Chondrocyte (in vitro differentiated cells): ENCODE data around the gene PCDH17. TPM values are rescaled to one million over a fixed set of nuclear protein-coding genes. Genes with fewer than 3 reads are reported as not detected.

Experiments used
- DNase-seq: peaks from one replicate; pipeline ENCODE4 v3.0.0; 2021; ENCODE audit warnings: mixed read lengths, low spot score
- H3K27ac Mint-ChIP-seq: one replicate; pipeline ENCODE4 v1.8.0; 2021; ENCODE audit warnings: mild to moderate bottlenecking, moderate library complexity, mixed read lengths; ENCODE audit not compliant: unreplicated experiment
- H3K27me3 Mint-ChIP-seq: 2 replicates; pipeline ENCODE4 v1.8.0; 2021; ENCODE audit warnings: low read depth, mixed read lengths
- H3K36me3 Mint-ChIP-seq: 2 replicates; pipeline ENCODE4 v1.8.0; 2021; ENCODE audit warnings: low read depth, mixed read lengths
- H3K4me1 Mint-ChIP-seq: 2 replicates; pipeline ENCODE4 v1.8.0; 2021; ENCODE audit warnings: low read depth, mild to moderate bottlenecking, mixed read lengths
- H3K4me3 Mint-ChIP-seq: one replicate; pipeline ENCODE4 v1.8.0; 2021; ENCODE audit warnings: mild to moderate bottlenecking, moderate library complexity, mixed read lengths; ENCODE audit not compliant: unreplicated experiment
- H3K9me3 Mint-ChIP-seq: 2 replicates; pipeline ENCODE4 v1.8.0; 2021; ENCODE audit warnings: low read depth, mixed read lengths
- CTCF ChIP-seq: fragments of 200-600 bp; sonication (generic); IDR thresholded peaks from 2 replicates; pipeline ENCODE4 v1.5.0; 2021; ENCODE audit warnings: antibody characterized with exemption, mild to moderate bottlenecking, moderate library complexity
- total RNA-seq: library from RNA; stranded (reverse); gene quantifications from 3 replicates; pipeline ENCODE4 v1.2.1, GENCODE V29; 2021

Gene PCDH17
- total RNA-seq, 1 donor from 2014 or later, result 0.32 TPM

- TF ChIP-seq CTCF, result no peak
- DNase-seq, result no peak
- no peaks in the 10 kb centered on the region for H3K9me3 Mint-ChIP-seq
- H3K36me3 Mint-ChIP-seq, result no peaks in the 10 kb centered on the region
- H3K27me3 Mint-ChIP-seq, result no peaks in the 10 kb centered on the region
- no peak overlapping the region for H3K27ac Mint-ChIP-seq
- H3K4me1 Mint-ChIP-seq, result no peaks in the 10 kb centered on the region
- no peak overlapping the region for H3K4me3 Mint-ChIP-seq
These were observed 21.9 kb downstream of the PCDH17 start for GRCh38 chr13:57653229-57653989.

- peaks cover 3% of the 10 kb centered on the region for H3K9me3 Mint-ChIP-seq
- no peak for DNase-seq
- H3K4me3 Mint-ChIP-seq, result no peak overlapping the region
- no peaks in the 10 kb centered on the region for H3K4me1 Mint-ChIP-seq
- no peak overlapping the region for H3K27ac Mint-ChIP-seq
- TF ChIP-seq CTCF, result no peak
- H3K36me3 Mint-ChIP-seq, result no peaks in the 10 kb centered on the region
- no peaks in the 10 kb centered on the region for H3K27me3 Mint-ChIP-seq
These were observed 33.9 kb downstream of the PCDH17 start for GRCh38 chr13:57665481-57665880.

GRCh38 chr13:57666131-57666953 is 34.8 kb downstream of the PCDH17 start:
- no peaks in the 10 kb centered on the region for H3K4me1 Mint-ChIP-seq
- H3K4me3 Mint-ChIP-seq, result no peak overlapping the region
- no peaks in the 10 kb centered on the region for H3K36me3 Mint-ChIP-seq

GRCh38 chr13:57672168-57672567 is 40.6 kb downstream of the PCDH17 start:
- no peak overlapping the region for H3K4me3 Mint-ChIP-seq
- no peak overlapping the region for H3K27ac Mint-ChIP-seq
- no peak for DNase-seq
- no peaks in the 10 kb centered on the region for H3K4me1 Mint-ChIP-seq
- no peaks in the 10 kb centered on the region for H3K27me3 Mint-ChIP-seq
- peaks cover 4% of the 10 kb centered on the region for H3K9me3 Mint-ChIP-seq
- TF ChIP-seq CTCF, result no peak
- no peaks in the 10 kb centered on the region for H3K36me3 Mint-ChIP-seq

More at GRCh38 chr13:57666131-57666953, 34.8 kb downstream of the PCDH17 start:
- no peak for DNase-seq
- Mint-ChIP-seq H3K27ac (no peak overlapping the region), H3K27me3 (no peaks in the 10 kb centered on the region), H3K9me3 (peaks cover 3% of the 10 kb centered on the region)
- TF ChIP-seq CTCF, result no peak

- H3K9me3 Mint-ChIP-seq, result peaks cover 10% of the 10 kb centered on the region
These were observed 41.7 kb downstream of the PCDH17 start for GRCh38 chr13:57673197-57673596.

More at GRCh38 chr13:57673197-57673596, 41.7 kb downstream of the PCDH17 start:
- Mint-ChIP-seq H3K27ac (no peak overlapping the region), H3K4me1 (no peaks in the 10 kb centered on the region), H3K27me3 (no peaks in the 10 kb centered on the region), H3K4me3 (no peak overlapping the region), H3K36me3 (no peaks in the 10 kb centered on the region)
- DNase-seq, result no peak
- TF ChIP-seq CTCF, result no peak
